Sigmoid colon (tissue), 7 donors: ENCODE results near the gene RRP36. TPM values are rescaled to one million over a fixed set of nuclear protein-coding genes. Genes with fewer than 3 reads are reported as not detected.

ENCODE experiments used
- DNase-seq: peaks from one replicate; pipeline ENCODE4 v3.0.0-alpha.2; 2019
- H3K27ac ChIP-seq, 4 donors: fragments of 200-600 bp; sonication (generic); one replicate each; pipeline ENCODE4 v1.5.1; 2016 to 2019; ENCODE audit warnings: mild to moderate bottlenecking in 1 of 4
- H3K27me3 ChIP-seq, 3 donors: fragments of 200-600 bp; sonication (generic); one replicate each; pipeline ENCODE4 v1.5.1; 2019; ENCODE audit warnings: mild to moderate bottlenecking in 1 of 3
- H3K36me3 ChIP-seq, 4 donors: fragments of 200-600 bp; sonication (generic); one replicate each; pipeline ENCODE4 v1.5.1; 2016 to 2019
- H3K4me1 ChIP-seq, 4 donors: fragments of 200-600 bp; sonication (generic); one replicate each; pipeline ENCODE4 v1.5.1; 2017 to 2019
- H3K4me3 ChIP-seq, 4 donors: fragments of 200-600 bp; sonication (generic); one replicate each; pipeline ENCODE4 v1.5.1; 2017 to 2019; ENCODE audit warnings: mild to moderate bottlenecking in 2 of 4, moderate library complexity in 1 of 4
- H3K9me3 ChIP-seq, 4 donors: fragments of 200-600 bp in 3 of 4; sonication (generic) in 3 of 4; one replicate each; pipeline versions ENCODE4 v1.5.1 to v1.6.1; 2013 to 2019
- EP300 ChIP-seq, 4 donors: sonication (generic); formaldehyde crosslinking; IDR thresholded peaks; one replicate each; pipeline ENCODE4 v1.6.1; 2017; ENCODE audit warnings: antibody characterized with exemption in 4 of 4
- POLR2A ChIP-seq, 2 donors: fragments of 450-650 bp; IDR thresholded peaks; one replicate each; pipeline ENCODE4 v1.6.1; 2016; ENCODE audit warnings: antibody characterized with exemption in 2 of 2, mild to moderate bottlenecking in 2 of 2, moderate library complexity in 2 of 2
- POLR2AphosphoS5 ChIP-seq, 4 donors: sonication (generic); formaldehyde crosslinking; IDR thresholded peaks; one replicate each; pipeline ENCODE4 v1.6.1; 2017; ENCODE audit warnings: antibody characterized with exemption in 4 of 4
- WGBS, 2 donors: extraction: QIAGEN DNeasy Blood & Tissue Kit; methylation state at CpG; one replicate each; pipeline ENCODE4 v1.1.7; 2013; 5-methylcytosine and 5-hydroxymethylcytosine counted together
- intact Hi-C: fragments of 100-400 bp; cut with DNase I; formaldehyde crosslinking; loops from one replicate; pipeline ENCODE4 v1.15.1; 2023
- polyA plus RNA-seq, 3 donors: library from polyadenylated mRNA; stranded (reverse); fragments of 200-250 nt; gene quantifications; one replicate each; pipeline ENCODE4 v1.2.3, GENCODE V29; 2013
- total RNA-seq, 4 donors: library from RNA; depleted of rRNA; stranded (reverse); fragments of >200 nt; gene quantifications; one replicate each; pipeline ENCODE4 v1.1.0, GENCODE V29; 2016
- TF ChIP-seq, protein P1 (sequence below), 4 experiments: fragments of 450-650 bp in 3 of 4; fragments of 200-600 bp in 1 of 4; IDR thresholded peaks; one replicate each; pipeline ENCODE4 v1.5.1; 2016 to 2019; ENCODE audit warnings: antibody characterized with exemption in 4 of 4, mild to moderate bottlenecking in 3 of 4, moderate library complexity in 2 of 4
- donor health status: healthy with polysubstance abuse.
- donor health status: Bipolar disorder and iron deficiency.
- donor health status: healthy.

The RRP36 gene
- total and polyA plus RNA-seq, 7 donors: 24.6 to 50.8 (median 42.7) TPM

GRCh38 chr6:43078691-43079090 lies 57.3 kb downstream of the RRP36 start:
- Histone ChIP-seq H3K4me3 (no peak overlapping the region), H3K27ac (no peak overlapping the region), H3K9me3 (no peaks in the 10 kb centered on the region), H3K27me3 (peaks cover 13 to 28% (median 16%) of the 10 kb centered on the region in 3 donors), H3K36me3 (peaks cover 0 to 14% (median 0%) of the 10 kb centered on the region in 4 donors), H3K4me1 (peaks cover 0 to 18% (median 16%) of the 10 kb centered on the region in 4 donors)
- intact Hi-C loops: no loop called here
- 88 to 92% methylated on average over 2 of the region's 2 CpGs for WGBS, 2 donors
- TF ChIP-seq POLR2A (IDR thresholded peaks at IDR 0.05) (no peak), EP300 (IDR thresholded peaks at IDR 0.05) (no peak), POLR2AphosphoS5 (IDR thresholded peaks at IDR 0.05) (no peak)
- TF ChIP-seq, protein P1, sequence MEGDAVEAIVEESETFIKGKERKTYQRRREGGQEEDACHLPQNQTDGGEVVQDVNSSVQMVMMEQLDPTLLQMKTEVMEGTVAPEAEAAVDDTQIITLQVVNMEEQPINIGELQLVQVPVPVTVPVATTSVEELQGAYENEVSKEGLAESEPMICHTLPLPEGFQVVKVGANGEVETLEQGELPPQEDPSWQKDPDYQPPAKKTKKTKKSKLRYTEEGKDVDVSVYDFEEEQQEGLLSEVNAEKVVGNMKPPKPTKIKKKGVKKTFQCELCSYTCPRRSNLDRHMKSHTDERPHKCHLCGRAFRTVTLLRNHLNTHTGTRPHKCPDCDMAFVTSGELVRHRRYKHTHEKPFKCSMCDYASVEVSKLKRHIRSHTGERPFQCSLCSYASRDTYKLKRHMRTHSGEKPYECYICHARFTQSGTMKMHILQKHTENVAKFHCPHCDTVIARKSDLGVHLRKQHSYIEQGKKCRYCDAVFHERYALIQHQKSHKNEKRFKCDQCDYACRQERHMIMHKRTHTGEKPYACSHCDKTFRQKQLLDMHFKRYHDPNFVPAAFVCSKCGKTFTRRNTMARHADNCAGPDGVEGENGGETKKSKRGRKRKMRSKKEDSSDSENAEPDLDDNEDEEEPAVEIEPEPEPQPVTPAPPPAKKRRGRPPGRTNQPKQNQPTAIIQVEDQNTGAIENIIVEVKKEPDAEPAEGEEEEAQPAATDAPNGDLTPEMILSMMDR (IDR thresholded peaks at IDR 0.05): no peak
- no peak for DNase-seq

Other genes with a start within 250 kb of the RRP36 start
- 10 to 100 TPM; 13.6 to 18.5 (median 17.4) TPM for gene BICRAL, start 239.6 kb upstream of the RRP36 start, total RNA-seq
- gene BICRAL, start 239.6 kb upstream of the RRP36 start, polyA plus RNA-seq: 1 to 10 TPM; 4.6 to 7.8 (median 4.8) TPM
- 10 to 100 TPM; 67.6 to 79.0 (median 75.7) TPM for gene RPL7L1, start 142.0 kb upstream of the RRP36 start, total RNA-seq
- gene RPL7L1, start 142.0 kb upstream of the RRP36 start, polyA plus RNA-seq: 10 to 100 TPM; 30.6 to 58.9 (median 38.1) TPM
- gene PTCRA, start 105.6 kb upstream of the RRP36 start, total RNA-seq: not detected
- gene PTCRA, start 105.6 kb upstream of the RRP36 start, polyA plus RNA-seq: under 1 TPM in 1 of 3 donors, not detected in 2; 0.23 TPM
- gene CNPY3, start 92.1 kb upstream of the RRP36 start, total RNA-seq: 10 to 100 TPM; 22.8 to 24.9 (median 24.1) TPM
- 10 to 100 TPM; 11.8 to 37.5 (median 12.6) TPM for gene CNPY3, start 92.1 kb upstream of the RRP36 start, polyA plus RNA-seq
- under 1 TPM in 1 of 4 donors, not detected in 3; 0.54 TPM for gene GNMT, start 60.9 kb upstream of the RRP36 start, total RNA-seq
- under 1 TPM in 1 of 3 donors, not detected in 2; 0.45 TPM for gene GNMT, start 60.9 kb upstream of the RRP36 start, polyA plus RNA-seq
- 10 to 100 TPM; 10.2 to 19.1 (median 18.2) TPM for gene PEX6, start 42.4 kb upstream of the RRP36 start, total RNA-seq
- 10 to 100 TPM; 12.6 to 21.5 (median 14.0) TPM for gene PEX6, start 42.4 kb upstream of the RRP36 start, polyA plus RNA-seq
- gene PPP2R5D, start 37.1 kb upstream of the RRP36 start, total RNA-seq: 10 to 100 TPM; 26.7 to 41.5 (median 33.9) TPM
- gene PPP2R5D, start 37.1 kb upstream of the RRP36 start, polyA plus RNA-seq: 10 to 100 TPM; 29.4 to 38.8 (median 35.5) TPM
- 10 to 100 TPM; 49.0 to 91.5 (median 71.5) TPM for gene MEA1, start 7.7 kb upstream of the RRP36 start, total RNA-seq
- gene MEA1, start 7.7 kb upstream of the RRP36 start, polyA plus RNA-seq: 10 to 100 TPM; 59.1 to 93.1 (median 75.1) TPM
- gene KLHDC3, start 7.4 kb upstream of the RRP36 start, total RNA-seq: 100 to 1,000 TPM in 3 of 4 donors, 10 to 100 TPM in 1; 68.4 to 158 (median 105) TPM
- gene KLHDC3, start 7.4 kb upstream of the RRP36 start, polyA plus RNA-seq: 10 to 100 TPM; 64.3 to 69.7 (median 69.1) TPM
- gene CUL7, start 32.2 kb downstream of the RRP36 start, total RNA-seq: 10 to 100 TPM; 10.3 to 14.4 (median 11.0) TPM
- gene CUL7, start 32.2 kb downstream of the RRP36 start, polyA plus RNA-seq: 1 to 10 TPM; 3.0 to 6.9 (median 3.2) TPM
- 10 to 100 TPM; 14.1 to 25.7 (median 18.3) TPM for gene MRPL2, start 37.8 kb downstream of the RRP36 start, total RNA-seq
- gene MRPL2, start 37.8 kb downstream of the RRP36 start, polyA plus RNA-seq: 10 to 100 TPM; 65.9 to 70.2 (median 68.5) TPM
- 10 to 100 TPM; 23.2 to 44.9 (median 34.6) TPM for gene KLC4, start 38.0 kb downstream of the RRP36 start, total RNA-seq
- gene KLC4, start 38.0 kb downstream of the RRP36 start, polyA plus RNA-seq: 100 to 1,000 TPM in 1 of 3 donors, 10 to 100 TPM in 2; 58.4 to 116 (median 84.1) TPM
- gene PTK7, start 54.7 kb downstream of the RRP36 start, total RNA-seq: 1 to 10 TPM; 4.8 to 9.7 (median 7.7) TPM
- gene PTK7, start 54.7 kb downstream of the RRP36 start, polyA plus RNA-seq: 10 to 100 TPM in 1 of 3 donors, 1 to 10 TPM in 2; 1.2 to 15.6 (median 1.8) TPM
- gene SRF, start 149.6 kb downstream of the RRP36 start, total RNA-seq: 10 to 100 TPM; 64.2 to 96.9 (median 89.1) TPM
- gene SRF, start 149.6 kb downstream of the RRP36 start, polyA plus RNA-seq: 10 to 100 TPM; 12.6 to 31.2 (median 13.9) TPM
- gene CUL9, start 160.6 kb downstream of the RRP36 start, total RNA-seq: 10 to 100 TPM; 21.7 to 49.6 (median 31.9) TPM
- gene CUL9, start 160.6 kb downstream of the RRP36 start, polyA plus RNA-seq: 10 to 100 TPM in 2 of 3 donors, 1 to 10 TPM in 1; 5.1 to 32.9 (median 12.6) TPM
- 10 to 100 TPM; 32.1 to 96.0 (median 90.3) TPM for gene DNPH1, start 207.9 kb downstream of the RRP36 start, total RNA-seq
- gene DNPH1, start 207.9 kb downstream of the RRP36 start, polyA plus RNA-seq: 100 to 1,000 TPM; 155 to 188 (median 163) TPM
- gene TTBK1, start 221.9 kb downstream of the RRP36 start, total RNA-seq: under 1 TPM in 3 of 4 donors, not detected in 1; under 0.01 to 0.55 (median 0.27) TPM
- under 1 TPM; under 0.01 to 0.41 (median 0.23) TPM for gene TTBK1, start 221.9 kb downstream of the RRP36 start, polyA plus RNA-seq